ENCODE data around the gene GOT1.

- TF ChIP-seq CTCF (IDR thresholded peaks at IDR 0.05; ENCODE audit: control extremely low read depth in 1 of 3, insufficient read depth in 1 of 3, low read depth in 1 of 3, low read length in 3 of 3): no peak
- TF ChIP-seq EGR1 (IDR thresholded peaks at IDR 0.05; ENCODE audit: borderline replicate concordance, low read depth, low read length): no peak
- no peak for TF ChIP-seq CREB1 (IDR thresholded peaks at IDR 0.05)
- TF ChIP-seq POLR2AphosphoS5 (IDR thresholded peaks at IDR 0.05; ENCODE audit: low read depth, low read length): no peak
- no peak for TF ChIP-seq JUND (IDR thresholded peaks at IDR 0.05; ENCODE audit: low read length)
- TF ChIP-seq SIX5 (IDR thresholded peaks at IDR 0.05; ENCODE audit: low read depth, low read length): no peak
- no peak for TF ChIP-seq SP4 (IDR thresholded peaks at IDR 0.05; ENCODE audit: low read length)
- TF ChIP-seq PHF8 (conservative IDR thresholded peaks at IDR 0.05; ENCODE audit: low read depth, low read length): no peak
- no peak for TF ChIP-seq EZH2 (IDR thresholded peaks at IDR 0.05; ENCODE audit: low read depth, low read length, severe bottlenecking)
- TF ChIP-seq CHD2 (IDR thresholded peaks at IDR 0.05; ENCODE audit: low read length): no peak
- TF ChIP-seq ZNF274 (IDR thresholded peaks at IDR 0.05; ENCODE audit: borderline replicate concordance, extremely low read depth, low read length): no peak
- no peak for TF ChIP-seq TAF7 (optimal IDR thresholded peaks at IDR 0.05; ENCODE audit: borderline replicate concordance, low read depth, low read length)
- TF ChIP-seq RXRA (IDR thresholded peaks at IDR 0.05; ENCODE audit: insufficient read depth, low read depth, low read length): no peak
These were observed 14.1 kb upstream of the GOT1 start for GRCh38 chr10:99444383-99445045.

Data from H1 (cell line).